T-helper 2 cell treated with Interferon-gamma antibody and Interleukin-4, amounts not matched to agents 100 ng/mL and 5 ng/mL, for 36 hours (primary cell): ENCODE data around the gene ANO3. TPM values are rescaled to one million over a fixed set of nuclear protein-coding genes. Genes with fewer than 3 reads are reported as not detected.

ENCODE experiments used
- intact Hi-C: fragments of 100-400 bp; cut with micrococcal nuclease; formaldehyde crosslinking; loops from one replicate; pipeline ENCODE4 v1.15.1; 2023
- total RNA-seq: library from RNA; stranded (reverse); gene quantifications from 2 replicates; pipeline ENCODE4 v1.2.3, GENCODE V29; 2022

The ANO3 gene
- total RNA-seq, 1 donor from 2014 or later, result not detected

DNA sequence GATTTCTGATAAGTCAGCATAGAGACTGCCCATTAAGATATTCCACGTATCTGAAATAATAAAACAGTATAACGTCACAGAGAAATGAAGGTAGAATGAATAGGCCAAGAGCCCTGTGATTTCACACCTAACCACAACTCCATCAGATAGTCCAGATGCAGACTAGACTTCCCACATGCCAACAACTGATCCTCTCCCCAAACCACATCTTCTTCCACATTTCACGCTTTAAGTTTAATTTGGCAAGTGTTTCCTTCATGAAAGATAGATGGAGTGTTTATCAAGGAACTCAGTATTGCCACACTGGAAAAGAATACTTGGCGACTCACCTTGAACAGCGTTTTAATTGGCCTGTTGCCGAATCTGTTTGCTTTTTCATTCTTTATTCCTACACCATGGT is 158.6 kb downstream of the ANO3 start:
- intact Hi-C loops, result no loop called here

DNA sequence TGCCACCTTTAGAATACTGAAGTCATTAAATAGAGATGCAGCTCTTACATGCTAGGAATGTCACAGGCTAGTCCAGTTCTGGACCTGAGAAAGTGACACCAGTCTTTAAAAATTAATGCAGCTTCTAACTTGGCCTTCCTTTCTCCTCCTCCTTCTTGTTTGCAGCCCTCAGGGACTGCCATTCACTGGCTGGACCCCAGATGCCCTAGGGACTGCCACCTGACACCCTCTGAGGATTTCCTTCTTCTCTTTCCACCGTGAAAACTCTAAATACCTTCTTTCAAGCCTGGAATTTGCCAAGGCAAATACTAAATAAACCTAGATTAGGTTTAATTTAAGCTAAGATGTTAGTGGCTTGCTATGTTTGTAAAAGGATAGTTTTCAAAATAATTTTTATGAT is 161.7 kb downstream of the ANO3 start:
- intact Hi-C loops, result no loop called here

DNA sequence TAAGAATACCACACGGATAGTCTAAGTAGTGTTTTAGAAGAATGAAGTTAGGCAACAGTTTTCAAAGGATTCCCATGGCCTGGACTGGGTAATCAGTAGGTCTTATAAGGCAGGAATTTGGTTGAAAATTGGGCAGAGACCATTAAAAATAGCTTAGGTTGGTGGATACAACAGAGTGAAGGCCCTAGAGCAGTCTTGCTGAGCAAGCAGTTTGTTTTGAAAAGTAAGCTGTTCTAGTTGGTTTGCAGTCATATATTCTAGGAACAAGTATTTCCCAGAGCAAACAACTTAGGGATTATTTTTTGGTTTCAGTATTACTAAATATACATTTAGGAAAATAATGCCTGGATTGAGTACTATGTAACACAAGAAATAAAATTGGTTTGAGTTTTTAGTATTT is 175.3 kb downstream of the ANO3 start:
- intact Hi-C loops, result no loop called here

DNA sequence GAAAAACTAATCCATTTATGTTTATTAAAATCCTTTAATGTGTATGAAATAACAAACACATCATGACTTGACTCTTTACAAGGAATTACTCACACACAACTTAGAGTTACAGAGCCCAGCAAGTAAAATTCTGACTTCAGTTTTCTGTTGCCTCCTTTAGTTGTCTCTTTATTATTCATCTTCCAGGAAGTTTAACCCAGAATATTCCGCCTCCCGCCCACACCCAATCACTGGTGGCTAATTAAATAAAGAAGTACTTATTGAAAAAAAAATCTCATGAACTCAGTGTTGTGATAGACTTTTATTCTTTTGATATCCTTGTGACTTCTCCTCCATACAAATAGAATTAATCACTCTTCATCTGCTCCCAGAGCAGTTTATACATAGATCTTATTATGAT is 178.2 kb downstream of the ANO3 start:
- intact Hi-C loops, result no loop called here

DNA sequence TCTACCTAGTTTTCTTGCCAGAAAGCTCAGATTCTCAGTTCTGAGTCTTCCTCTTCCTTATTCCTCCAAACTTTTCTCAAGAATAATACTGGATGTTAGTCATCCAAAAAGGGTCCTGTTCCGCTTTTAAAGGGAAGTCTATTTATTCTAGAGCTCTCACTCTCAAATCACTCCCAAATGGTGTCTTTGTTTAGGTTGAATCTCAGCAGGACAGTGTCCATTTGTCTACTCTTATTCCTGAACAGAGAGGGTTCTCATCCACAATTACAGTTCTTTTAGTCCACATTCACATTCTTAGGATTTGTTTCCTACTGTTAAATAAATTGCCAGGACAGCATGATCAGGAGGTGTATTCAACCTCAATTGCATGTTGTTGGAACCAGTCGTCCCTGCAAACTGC is 178.8 kb downstream of the ANO3 start:
- intact Hi-C loops, result no loop called here

DNA sequence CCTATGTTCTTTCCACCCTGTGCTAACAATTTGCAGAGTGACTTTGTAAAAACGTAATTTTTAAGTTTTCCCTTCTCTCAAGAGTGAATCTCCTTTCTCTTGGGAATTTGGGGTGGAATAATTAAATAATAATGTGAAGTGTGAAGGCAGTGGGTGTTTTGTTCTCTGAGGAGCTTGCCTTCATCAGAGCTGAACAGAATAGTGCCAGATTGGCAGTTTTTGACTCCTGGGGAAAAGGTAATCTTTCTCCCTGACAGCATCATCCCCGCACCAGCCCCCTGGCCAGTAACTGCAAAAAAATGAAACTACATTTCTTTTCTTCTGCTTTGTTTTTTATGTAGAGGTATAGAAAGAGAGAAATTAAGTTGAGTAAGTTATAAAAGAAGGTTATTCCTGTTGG is 180.3 kb downstream of the ANO3 start:
- intact Hi-C loops, result no loop called here

DNA sequence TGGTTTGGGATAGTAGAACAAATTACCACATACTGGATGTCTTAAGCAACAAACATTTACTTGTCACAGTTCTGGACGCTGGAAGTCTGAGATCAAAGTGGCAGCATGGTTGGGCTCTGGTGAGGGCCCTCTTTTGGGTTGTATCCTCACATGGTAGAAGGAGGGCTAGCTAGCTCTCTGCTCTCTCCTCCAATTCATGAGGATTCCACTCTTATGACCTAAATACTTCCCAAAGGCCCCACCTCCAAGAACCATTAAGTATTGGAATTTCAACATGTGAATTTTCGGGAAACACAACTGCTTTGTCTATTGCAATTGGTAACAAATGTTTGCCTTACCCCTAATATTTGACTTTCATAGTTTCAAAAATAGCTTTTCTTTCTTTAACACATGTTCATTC is 187.5 kb downstream of the ANO3 start:
- intact Hi-C loops, result no loop called here

DNA sequence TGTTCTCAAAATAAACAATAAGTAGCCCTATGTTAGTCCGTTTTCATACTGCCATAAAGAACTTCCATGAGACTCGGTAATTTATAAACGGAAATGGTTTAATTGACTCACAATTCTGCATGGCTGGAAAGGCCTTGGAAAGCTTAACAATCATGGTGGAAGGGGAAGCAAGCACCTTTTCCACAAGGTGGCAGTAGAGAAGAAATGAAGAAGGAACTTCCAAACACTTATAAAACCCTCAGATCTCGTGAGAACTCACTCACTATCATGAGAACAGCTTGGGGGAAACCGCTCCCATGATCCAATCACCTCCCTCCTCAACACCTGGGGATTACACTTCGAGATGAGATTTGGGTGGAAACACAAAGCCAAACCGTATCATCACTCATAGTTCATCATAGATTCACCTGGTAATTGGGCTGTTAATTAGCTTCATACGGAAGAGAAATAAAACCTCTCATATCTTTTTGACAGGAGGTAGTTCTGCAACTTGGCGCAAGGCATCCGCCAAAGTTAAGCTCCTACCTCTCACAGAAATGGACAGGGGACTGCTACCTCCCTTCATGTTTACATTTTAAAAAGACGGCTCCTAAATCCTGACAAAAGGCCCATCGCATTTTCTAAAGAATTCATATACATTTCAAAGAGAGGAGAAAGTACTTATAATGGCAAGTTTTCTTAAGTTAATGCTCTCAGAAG is 191.1 kb downstream of the ANO3 start:
- intact Hi-C loops, result no loop called here

DNA sequence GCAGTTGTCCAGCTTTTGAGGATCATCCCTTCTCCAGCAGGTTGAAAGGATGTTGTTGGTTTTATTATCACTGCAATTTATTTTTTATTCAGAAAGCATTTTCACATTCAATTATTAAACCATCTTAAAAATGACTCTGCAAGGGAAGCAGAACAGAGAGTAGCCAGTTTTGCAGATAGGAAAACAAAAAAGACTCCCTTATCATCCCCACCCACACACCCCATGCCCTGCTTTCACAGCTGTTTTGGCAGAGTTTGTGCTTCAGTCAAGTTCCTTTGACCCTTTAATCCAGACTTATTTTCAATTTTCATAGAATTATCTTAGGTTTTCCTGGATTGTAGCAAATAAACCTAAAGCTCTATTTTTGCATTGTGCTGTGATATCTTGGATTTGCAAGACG is 195.8 kb downstream of the ANO3 start:
- intact Hi-C loops, result no loop called here

DNA sequence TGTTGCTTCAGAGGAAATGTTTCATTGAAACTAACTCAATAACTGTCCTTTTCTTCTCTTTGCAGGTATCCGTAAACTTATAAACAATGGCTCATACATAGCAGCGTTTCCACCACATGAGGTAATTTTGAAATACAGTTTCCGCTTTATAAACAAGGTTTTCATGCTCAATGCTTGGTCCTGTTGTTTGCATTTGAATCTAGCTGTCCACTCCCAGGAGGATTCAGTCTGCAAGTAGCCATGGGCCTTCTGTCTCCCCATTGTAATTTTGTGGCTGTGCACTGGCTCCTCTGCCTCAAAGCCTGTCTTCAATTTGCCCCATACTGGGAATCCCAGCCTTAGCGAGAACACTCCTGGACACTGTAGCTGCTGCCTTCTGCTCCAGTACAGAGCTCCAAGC is 205.4 kb downstream of the ANO3 start:
- intact Hi-C loops, result no loop called here

DNA sequence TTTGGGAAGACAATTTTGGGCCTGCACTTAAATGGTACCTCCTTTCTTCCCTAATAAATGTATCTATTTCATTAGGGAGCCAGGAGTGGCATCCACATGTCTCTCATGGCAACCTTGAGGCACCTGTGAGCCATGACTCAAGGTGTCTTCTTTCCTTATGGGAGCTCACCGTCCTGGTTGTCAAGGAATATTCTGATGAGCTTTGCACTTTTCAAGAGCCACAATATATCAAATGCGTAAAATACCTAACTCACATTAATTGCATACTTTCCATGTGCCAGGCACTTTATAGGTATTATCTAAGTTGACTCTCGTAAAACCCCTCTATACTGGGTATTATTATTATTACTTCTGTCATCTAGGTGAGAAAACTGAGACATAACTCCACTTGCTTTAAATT is 207.6 kb downstream of the ANO3 start:
- intact Hi-C loops, result no loop called here

DNA sequence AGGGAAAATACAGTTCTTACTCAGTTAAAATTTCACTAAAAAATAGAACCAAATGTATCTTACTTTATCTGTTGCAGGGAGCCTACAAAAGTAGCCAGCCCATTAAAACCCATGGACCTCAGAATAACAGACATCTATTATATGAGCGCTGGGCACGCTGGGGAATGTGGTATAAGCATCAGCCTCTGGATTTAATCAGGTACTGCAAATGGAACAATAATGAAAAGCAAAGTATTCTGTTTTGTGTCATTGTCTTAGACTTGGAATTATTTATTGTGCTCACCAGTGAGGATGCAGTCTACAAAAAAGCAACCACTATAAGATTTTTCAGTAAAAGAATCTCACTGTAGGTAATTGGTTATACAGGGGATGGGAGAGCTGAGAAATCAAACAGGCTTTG is 209.9 kb downstream of the ANO3 start:
- intact Hi-C loops, result no loop called here

DNA sequence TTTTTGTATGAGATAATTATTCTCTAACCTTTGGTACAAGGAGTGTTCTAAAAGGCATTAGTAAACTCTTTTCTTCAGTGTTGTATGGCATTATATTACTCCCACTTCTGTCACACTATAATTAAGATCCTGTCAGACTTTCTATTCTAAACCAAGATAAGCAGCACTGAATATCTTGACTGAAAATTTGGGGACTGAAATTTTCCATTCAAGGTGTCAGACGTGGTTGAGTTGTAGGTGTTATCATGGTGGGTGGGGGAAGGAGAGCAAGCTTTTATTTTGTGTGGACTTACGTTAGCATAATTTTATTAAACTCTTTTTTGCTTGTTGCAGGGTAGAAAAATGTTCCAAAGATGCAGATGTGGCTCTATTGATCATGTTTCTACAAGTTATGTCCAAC is 217.2 kb downstream of the ANO3 start:
- intact Hi-C loops, result no loop called here

DNA sequence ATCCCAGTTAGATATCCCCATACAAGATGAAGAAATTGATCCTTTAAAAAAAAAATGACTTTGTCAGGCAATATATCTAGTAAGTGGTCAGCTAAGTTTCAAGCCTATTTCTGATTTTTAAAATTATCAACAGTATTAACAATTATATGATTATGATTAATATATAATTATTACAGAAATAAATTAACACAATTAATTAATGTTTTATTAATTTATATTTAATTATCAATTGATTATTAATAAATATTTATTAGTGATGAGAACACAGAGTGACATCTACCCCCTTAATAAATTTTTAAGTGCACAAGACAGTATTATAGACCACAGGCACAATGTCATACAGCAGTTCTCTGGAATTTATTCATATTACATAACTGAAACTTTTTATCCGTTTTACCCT is 218.1 kb downstream of the ANO3 start:
- intact Hi-C loops, result no loop called here

DNA sequence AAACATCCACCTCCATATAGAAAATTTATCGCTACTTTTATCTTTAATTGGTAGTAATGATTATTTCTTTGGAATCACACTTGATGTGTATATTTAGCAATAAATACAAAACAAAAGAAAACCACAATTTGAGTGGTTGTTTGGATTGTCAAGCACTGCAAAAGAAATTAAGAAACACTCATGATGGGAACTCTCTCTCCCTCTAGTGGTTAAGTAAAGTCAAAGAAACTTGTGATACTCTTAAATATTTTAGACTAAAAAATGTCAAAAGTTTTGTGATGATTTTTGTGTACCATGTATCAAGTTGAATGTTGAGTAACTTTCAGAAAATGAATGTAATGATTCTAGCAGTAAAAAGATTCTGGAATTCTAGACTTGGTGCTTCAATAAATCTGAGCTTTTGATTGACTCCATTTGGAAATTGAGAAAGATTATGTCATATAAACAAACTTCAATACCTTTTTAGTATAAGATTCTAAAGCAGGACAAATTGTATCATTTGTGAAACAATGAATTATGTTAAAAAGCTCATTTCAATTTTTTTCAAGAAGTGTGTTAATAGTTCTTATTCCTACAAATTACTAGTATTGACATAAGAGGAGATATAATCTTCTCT is 219.4 kb downstream of the ANO3 start:
- intact Hi-C loops, result no loop called here

DNA sequence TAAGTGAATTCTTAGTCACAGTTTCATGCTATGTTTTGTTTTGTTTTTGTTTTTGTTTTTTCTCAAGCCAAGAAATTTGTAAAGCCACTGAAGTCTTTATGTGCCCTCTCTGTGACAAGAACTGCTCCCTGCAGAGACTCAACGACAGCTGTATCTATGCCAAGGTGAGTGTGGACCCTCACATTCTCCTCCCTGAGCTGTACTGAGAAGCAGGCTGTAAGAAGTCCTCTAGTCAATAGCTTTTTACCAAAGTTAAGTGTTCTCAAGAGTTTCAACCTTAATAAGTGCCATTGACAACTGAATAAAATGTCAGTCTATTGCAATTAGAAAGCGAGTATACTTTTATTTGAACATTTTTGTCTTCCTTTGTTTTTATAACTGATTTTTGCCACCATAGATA is 221.3 kb downstream of the ANO3 start:
- intact Hi-C loops, result no loop called here

DNA sequence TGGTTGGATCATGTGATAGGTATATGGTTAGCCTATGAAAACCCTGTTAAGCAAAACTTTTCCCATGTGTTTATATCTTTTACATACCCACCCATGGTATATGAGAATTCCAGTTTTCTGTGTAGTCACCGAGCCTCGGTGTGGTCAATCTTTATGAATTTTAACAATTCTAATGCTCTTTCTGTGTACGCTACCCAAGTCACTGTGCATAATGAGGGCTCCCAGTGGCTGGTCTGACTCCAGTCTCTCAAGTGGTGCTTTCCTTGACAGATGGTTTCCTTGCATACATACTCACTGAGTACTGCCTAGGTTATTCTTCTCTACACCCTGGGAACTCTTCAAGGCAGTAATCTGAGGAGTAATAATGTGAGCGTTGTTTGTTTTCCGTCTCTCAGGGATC is 222.5 kb downstream of the ANO3 start:
- intact Hi-C loops, result no loop called here

DNA sequence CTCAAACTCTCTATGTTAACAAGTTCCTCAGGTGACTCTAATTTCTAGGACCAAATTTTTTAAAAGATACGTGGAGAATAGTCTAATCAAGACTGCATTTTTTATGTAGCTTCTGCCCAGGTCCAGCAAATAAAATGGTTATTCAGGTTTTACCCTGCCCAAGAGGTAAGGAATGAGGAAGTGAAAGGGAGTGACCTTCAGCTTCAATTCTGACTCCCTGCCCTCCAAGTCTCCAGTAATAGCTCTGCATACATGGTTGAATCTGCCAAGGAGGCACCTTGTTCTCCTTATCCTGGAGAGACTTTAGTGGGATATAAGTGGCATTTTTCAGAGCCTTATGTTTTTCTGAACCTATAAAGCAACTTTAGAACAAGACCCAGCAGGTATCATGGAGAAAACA is 224.7 kb downstream of the ANO3 start:
- intact Hi-C loops, result no loop called here

DNA sequence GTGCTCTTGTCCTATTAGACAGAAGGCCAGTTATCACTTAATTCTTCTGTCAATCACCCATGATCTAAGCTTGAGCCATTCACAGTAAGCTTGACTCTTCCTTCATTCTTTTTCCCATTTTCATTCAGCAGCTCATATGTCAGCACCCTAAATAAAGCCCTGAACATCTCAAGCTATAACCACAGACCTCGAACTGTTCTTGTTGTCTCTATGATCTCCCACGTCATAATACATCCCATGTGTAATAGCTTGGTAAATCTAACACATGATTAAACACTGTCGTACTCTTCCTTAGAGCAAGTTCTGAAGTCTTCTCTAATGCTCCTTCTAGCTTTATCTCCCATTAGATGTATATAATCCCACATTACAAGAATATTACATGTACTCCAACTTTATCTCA is 225.7 kb downstream of the ANO3 start:
- intact Hi-C loops, result no loop called here

DNA sequence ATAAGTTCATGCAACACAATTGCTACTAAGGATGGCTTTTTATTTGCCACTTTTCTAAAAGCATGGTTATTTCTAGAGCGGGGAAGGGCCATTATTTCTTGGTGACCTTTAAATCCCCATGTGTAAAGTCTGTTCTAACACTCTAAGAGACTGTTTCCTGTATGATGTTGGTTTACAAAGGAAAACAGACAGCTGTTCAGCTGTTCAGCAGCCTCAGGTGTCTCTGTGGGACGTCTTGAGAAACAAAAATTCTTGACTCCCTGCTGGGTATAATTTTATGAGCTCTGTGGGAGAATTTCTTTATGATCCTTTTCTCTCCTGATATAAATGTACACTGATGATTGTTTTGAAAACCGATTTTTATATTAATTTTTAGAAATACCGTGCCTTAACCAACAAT is 226.3 kb downstream of the ANO3 start:
- intact Hi-C loops, result no loop called here

DNA sequence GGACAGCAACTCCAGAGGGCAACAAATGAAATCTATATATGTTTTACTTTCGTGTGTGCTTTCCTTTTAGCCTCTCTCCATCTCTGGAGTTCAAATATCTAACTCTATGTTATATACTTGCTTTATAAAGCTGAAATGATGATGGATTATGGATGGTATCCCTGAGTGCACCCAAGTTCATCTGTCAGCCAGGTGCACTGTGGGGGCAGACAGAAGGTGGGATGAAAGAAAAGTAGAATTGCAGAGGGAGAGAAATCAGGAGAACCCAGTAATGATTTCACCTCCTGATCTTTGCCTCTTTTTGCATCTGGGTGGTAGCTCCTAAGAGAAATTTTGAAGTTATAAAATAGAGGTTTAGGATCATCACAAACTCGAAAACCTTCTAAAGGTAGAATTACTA is 237.7 kb downstream of the ANO3 start:
- intact Hi-C loops, result no loop called here

DNA sequence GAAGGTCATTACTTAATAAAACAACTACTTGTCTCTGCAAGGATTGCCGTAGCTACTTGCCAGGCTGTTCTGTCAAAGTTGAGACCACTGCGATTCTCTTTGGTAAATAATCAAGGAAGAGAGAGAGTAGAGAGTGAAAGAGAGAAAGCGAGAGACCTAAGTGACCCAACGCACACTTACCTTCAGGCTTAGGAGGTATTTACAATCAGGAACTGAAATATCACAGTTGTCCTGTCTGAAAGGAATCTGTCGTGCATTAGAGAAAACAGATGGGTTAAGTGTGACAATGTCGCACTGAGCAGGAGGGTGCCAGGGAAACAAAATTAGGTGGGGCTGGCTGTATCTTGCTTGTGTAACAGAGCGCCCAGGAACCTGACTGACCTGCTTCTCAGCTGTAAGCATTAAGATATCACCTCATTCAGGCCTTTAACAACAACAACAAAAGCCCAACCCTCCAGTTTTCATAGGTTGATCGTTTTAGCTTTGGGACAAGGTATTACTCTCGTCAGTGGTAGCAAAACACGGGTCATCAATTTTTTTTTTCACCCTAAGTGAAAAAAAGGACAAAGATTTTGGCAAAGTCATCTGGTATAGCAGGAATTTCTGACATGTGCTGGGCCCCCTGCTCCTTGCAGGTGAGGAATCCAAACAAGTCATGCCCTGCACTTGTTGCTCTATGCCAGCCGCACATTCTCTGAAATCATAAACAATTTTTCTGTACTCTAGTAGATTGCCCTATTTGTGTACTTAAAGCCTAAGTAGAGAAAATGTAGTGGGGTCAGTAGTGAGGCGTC is 240.1 kb downstream of the ANO3 start, which contains the start of gene MUC15:
MUC15 (minus strand) TSS at position 403 of the 794 bp plus-strand sequence. CDS start 5,169 bp downstream, outside the sequence.
- intact Hi-C loops, result no loop called here
